Aorta (tissue), 5 donors: ENCODE measurements around the gene PPARA. TPM values are rescaled to one million over a fixed set of nuclear protein-coding genes. Genes with fewer than 3 reads are reported as not detected.

Experiments used
- ATAC-seq: fragments of 200-7000 bp; cut with Tn5 transposase; one replicate; pipeline ENCODE4 v1.9.1; 2022; ENCODE audit warnings: moderate library complexity; ENCODE audit not compliant: low FRiP score
- DNase-seq, 2 donors: peaks; one replicate each; pipeline ENCODE4 v3.0.0-alpha.2; 2020
- H3K27ac ChIP-seq, 2 donors: one replicate each; pipeline ENCODE4 v1.5.1; 2013; ENCODE audit warnings: low read length in 2 of 2, mild to moderate bottlenecking in 2 of 2, moderate library complexity in 2 of 2, control low read depth in 1 of 2, inconsistent platforms in 1 of 2, low read depth in 1 of 2
- H3K27me3 ChIP-seq, 2 donors: one replicate each; pipeline ENCODE4 v1.6.1; 2013; ENCODE audit warnings: control low read depth in 1 of 2, low read length in 1 of 2, mild to moderate bottlenecking in 1 of 2, moderate library complexity in 1 of 2; ENCODE audit not compliant: insufficient read depth in 2 of 2, control insufficient read depth in 1 of 2
- H3K36me3 ChIP-seq, 2 donors: one replicate each; pipeline ENCODE4 v1.6.1; 2013; ENCODE audit warnings: control low read depth in 1 of 2, low read length in 1 of 2, mild to moderate bottlenecking in 1 of 2; ENCODE audit not compliant: insufficient read depth in 2 of 2, control insufficient read depth in 1 of 2
- H3K4me1 ChIP-seq, 2 donors: one replicate each; pipeline ENCODE4 v1.6.1; 2013; ENCODE audit warnings: low read length in 2 of 2, control low read depth in 1 of 2, mild to moderate bottlenecking in 1 of 2, moderate library complexity in 1 of 2; ENCODE audit not compliant: insufficient read depth in 2 of 2, control insufficient read depth in 1 of 2
- H3K4me3 ChIP-seq, 2 donors: one replicate each; pipeline ENCODE4 v1.5.1; 2013; ENCODE audit warnings: low read length in 2 of 2, control low read depth in 1 of 2, mild to moderate bottlenecking in 1 of 2
- H3K9me3 ChIP-seq: one replicate; pipeline ENCODE4 v1.6.1; 2013; ENCODE audit warnings: mild to moderate bottlenecking, low read length; ENCODE audit not compliant: control insufficient read depth
- WGBS, 2 donors: extraction: QIAGEN DNeasy Blood & Tissue Kit; methylation state at CpG; one replicate each; pipeline ENCODE4 v1.1.7; 2013; 5-methylcytosine and 5-hydroxymethylcytosine counted together
- intact Hi-C, 2 donors: fragments of 100-400 bp; cut with DNase I; formaldehyde crosslinking; loops; one replicate each; pipeline versions ENCODE4 v1.14.2 to v1.15.0; 2022
- polyA plus RNA-seq, 2 donors: library from polyadenylated mRNA; stranded (reverse); fragments of 200-250 nt; gene quantifications; one replicate each; pipeline ENCODE4 v1.2.3, GENCODE V29; 2013
- total RNA-seq, 2 donors: library from RNA; stranded (reverse); fragmentation: NEBNext Ultra II Directional; extraction: Animal tissue kit (Norgen Biotek cat#: 25700); gene quantifications; one replicate each; pipeline ENCODE4 v1.2.1, GENCODE V29; 2021
- donor health status: healthy with polysubstance abuse.
- donor health status: Bipolar disorder and iron deficiency.
- donor health status: DM: no; HTN: no; CAD: no.
- donor health status: DM: no; HTN: no; CAD: no.
- donor health status: DM: yes; HTN: yes; CAD: no.

The PPARA gene
- total and polyA plus RNA-seq, 4 donors, result 6.9 to 32.1 (median 19.7) TPM

- H3K27me3 ChIP-seq, result no peaks in the 10 kb centered on the region
- peak overlapping the region in 1 of 2 donors; percentile 49 for H3K27ac ChIP-seq
- H3K4me3 ChIP-seq, result peak overlapping the region; percentile 57 to 83
- no peaks in the 10 kb centered on the region for H3K4me1 ChIP-seq
- no peaks in the 10 kb centered on the region for H3K9me3 ChIP-seq
- intact Hi-C loops, result loop anchor here (5.0 to 10.0 kb wide), 3 partner anchors 94 to 146 kb away; partner anchors contain the start of genes GTSE1 (in 1 of the 2) and TTC38 (in 1 of the 2)
- 0 to 1% methylated on average over 65 to 101 of the region's 101 CpGs for WGBS, 2 donors
- no peaks in the 10 kb centered on the region for H3K36me3 ChIP-seq
- DNase-seq, result peak in 1 of 2 donors; percentile 82
- peak; percentile 33 for ATAC-seq
Measured at GRCh38 chr22:46150655-46151477, 540 bp downstream of the PPARA start.

DNA sequence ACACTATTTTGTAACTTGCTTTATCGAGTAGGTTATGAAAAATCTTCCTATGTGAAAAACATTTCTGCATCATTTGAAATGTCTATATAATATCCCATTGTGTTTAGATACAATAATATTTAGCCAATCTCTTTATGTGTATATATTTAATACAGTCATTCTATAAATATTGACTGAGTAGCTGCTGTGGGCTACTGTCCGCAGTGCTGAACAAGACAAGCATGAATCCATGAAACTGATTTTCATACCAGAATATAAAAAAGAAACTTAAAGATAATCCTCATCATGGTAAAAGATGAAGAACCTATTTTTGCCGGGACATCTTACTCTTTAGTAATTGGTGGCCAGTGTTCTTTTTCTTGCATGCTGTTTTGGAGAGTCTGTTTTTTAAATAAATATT is 3.6 kb downstream of the PPARA start:
- Histone ChIP-seq H3K4me1 (no peaks in the 10 kb centered on the region), H3K9me3 (no peaks in the 10 kb centered on the region), H3K27ac (no peak overlapping the region), H3K27me3 (no peaks in the 10 kb centered on the region), H3K4me3 (no peak overlapping the region), H3K36me3 (no peaks in the 10 kb centered on the region)
- no peak for DNase-seq
- 94 to 96% methylated on average over 3 of the region's 3 CpGs for WGBS, 2 donors
- ATAC-seq, result no peak
- intact Hi-C loops, result loop anchor here (5.0 to 10.0 kb wide), 3 partner anchors 91 to 143 kb away; partner anchors contain the start of genes GTSE1 (in 1 of the 2) and TTC38 (in 1 of the 2)

DNA sequence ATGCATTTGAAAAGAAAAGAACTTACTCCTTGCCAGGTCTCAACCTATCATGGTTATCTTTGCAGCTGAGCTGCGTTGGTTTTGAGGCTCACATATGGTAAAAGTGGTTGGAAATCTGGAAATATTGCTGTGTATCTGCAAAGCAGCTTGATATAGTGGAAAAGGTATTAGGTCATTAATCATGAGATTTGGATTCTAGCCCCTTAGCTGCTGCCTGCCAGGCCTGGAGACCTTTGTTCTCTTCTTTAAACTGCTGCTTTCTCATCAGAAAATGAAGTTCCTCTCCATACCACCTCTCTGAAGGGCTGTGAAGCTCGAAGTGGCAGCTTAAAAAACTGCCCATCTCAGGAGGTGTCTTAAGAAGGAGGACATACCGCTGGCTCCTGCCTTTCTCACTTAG is 5.7 kb downstream of the PPARA start:
- Histone ChIP-seq H3K4me3 (no peak overlapping the region), H3K27ac (no peak overlapping the region), H3K36me3 (no peaks in the 10 kb centered on the region), H3K27me3 (no peaks in the 10 kb centered on the region), H3K4me1 (no peaks in the 10 kb centered on the region), H3K9me3 (no peaks in the 10 kb centered on the region)
- no peak for ATAC-seq
- 65 to 74% methylated on average over 3 of the region's 3 CpGs for WGBS, 2 donors
- intact Hi-C loops, result loop anchor here in 1 of 2 donors (10.0 kb wide), 1 partner anchor 89 kb away; no protein-coding TSS in a partner anchor
- no peak for DNase-seq

DNA sequence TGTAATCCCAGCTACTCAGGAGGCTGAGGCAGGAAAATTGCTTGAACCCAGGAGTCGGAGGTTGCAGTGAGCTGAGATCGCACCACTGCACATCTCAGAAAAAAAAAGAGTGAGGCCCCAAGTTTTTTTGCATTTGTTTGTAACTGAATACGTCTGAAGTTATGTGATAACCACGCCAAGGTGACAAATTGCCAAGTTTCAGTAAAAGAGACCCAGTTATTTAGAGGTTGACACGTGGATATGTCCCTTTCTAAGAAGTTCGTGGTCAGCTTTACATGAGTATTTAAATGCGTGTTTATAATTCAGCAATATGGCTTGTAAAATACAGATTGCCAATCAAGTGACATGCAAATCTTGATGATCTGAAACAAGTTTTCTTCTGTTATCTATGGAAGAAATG is 8.0 kb downstream of the PPARA start:
- Histone ChIP-seq H3K4me1 (no peaks in the 10 kb centered on the region), H3K36me3 (no peaks in the 10 kb centered on the region), H3K4me3 (no peak overlapping the region), H3K9me3 (no peaks in the 10 kb centered on the region), H3K27me3 (no peaks in the 10 kb centered on the region), H3K27ac (no peak overlapping the region)
- intact Hi-C loops, result loop anchor here in 1 of 2 donors (10.0 kb wide), 1 partner anchor 87 kb away; no protein-coding TSS in a partner anchor
- DNase-seq, result no peak
- WGBS, 2 donors, result 75 to 82% methylated on average over 7 of the region's 7 CpGs
- no peak for ATAC-seq

- intact Hi-C loops, result loop anchor here in 1 of 2 donors (10.0 kb wide), 1 partner anchor 86 kb away; no protein-coding TSS in a partner anchor
- ATAC-seq (no peak), DNase-seq (no peak)
- no peaks in the 10 kb centered on the region for H3K36me3 ChIP-seq
- H3K4me3 ChIP-seq, result no peak overlapping the region
- H3K27ac ChIP-seq, result no peak overlapping the region
- 89 to 90% methylated on average over 7 of the region's 7 CpGs for WGBS, 2 donors
- H3K9me3 ChIP-seq, result no peaks in the 10 kb centered on the region
- H3K4me1 ChIP-seq, result no peaks in the 10 kb centered on the region
- no peaks in the 10 kb centered on the region for H3K27me3 ChIP-seq
Measured at GRCh38 chr22:46159212-46159611, 8.9 kb downstream of the PPARA start.

- no peak overlapping the region for H3K4me3 ChIP-seq
- no peaks in the 10 kb centered on the region for H3K27me3 ChIP-seq
- peak in 1 of 2 donors; percentile 56 for DNase-seq
- WGBS, 2 donors, result 85 to 86% methylated on average over 10 of the region's 10 CpGs
- no peaks in the 10 kb centered on the region for H3K4me1 ChIP-seq
- ATAC-seq, result no peak
- H3K9me3 ChIP-seq, result no peaks in the 10 kb centered on the region
- intact Hi-C loops, result loop anchor here in 1 of 2 donors (10.0 kb wide), 1 partner anchor 85 kb away; no protein-coding TSS in a partner anchor
- H3K36me3 ChIP-seq, result no peaks in the 10 kb centered on the region
- no peak overlapping the region for H3K27ac ChIP-seq
Measured at GRCh38 chr22:46159777-46160176, 9.5 kb downstream of the PPARA start.

DNA sequence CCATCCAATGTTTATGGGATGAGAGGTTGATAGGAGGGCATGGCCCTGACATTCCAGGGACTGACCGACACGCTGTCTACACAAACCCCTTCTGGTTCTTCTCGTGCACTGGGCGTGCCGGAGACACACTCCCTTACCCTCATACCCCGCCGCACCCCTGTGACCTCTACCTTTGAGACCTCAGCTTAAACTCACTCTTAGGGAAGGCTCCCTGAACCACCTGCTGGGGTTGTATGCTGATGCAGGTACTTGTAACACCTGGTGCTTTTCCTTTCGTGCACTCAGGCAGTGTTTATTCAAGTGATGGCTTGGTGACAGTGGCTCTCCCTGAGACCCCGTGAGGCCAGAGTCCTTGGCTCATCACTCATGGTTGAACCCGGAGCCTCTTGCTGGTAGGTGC is 12.0 kb downstream of the PPARA start:
- Histone ChIP-seq H3K9me3 (no peaks in the 10 kb centered on the region), H3K4me3 (no peak overlapping the region), H3K27ac (no peak overlapping the region), H3K36me3 (no peaks in the 10 kb centered on the region), H3K4me1 (no peaks in the 10 kb centered on the region), H3K27me3 (no peaks in the 10 kb centered on the region)
- intact Hi-C loops, result no loop called here
- WGBS, 2 donors, result 87 to 89% methylated on average over 10 of the region's 10 CpGs
- peak in 1 of 2 donors; percentile 59 for DNase-seq
- ATAC-seq, result no peak

GRCh38 chr22:46162771-46163556 is 12.6 kb downstream of the PPARA start:
- no peaks in the 10 kb centered on the region for H3K36me3 ChIP-seq
- no peak overlapping the region for H3K27ac ChIP-seq
- WGBS, 2 donors, result 77 to 80% methylated on average over 17 of the region's 17 CpGs
- no peak for ATAC-seq
- no peak overlapping the region for H3K4me3 ChIP-seq
- H3K27me3 ChIP-seq, result no peaks in the 10 kb centered on the region
- H3K4me1 ChIP-seq, result no peaks in the 10 kb centered on the region
- DNase-seq, result no peak
- intact Hi-C loops, result no loop called here
- H3K9me3 ChIP-seq, result no peaks in the 10 kb centered on the region
